Measurements from ENCODE around the gene EGFL7.

EGFL7 gene

GRCh38 chr9:136644593-136645351 is 17.9 kb upstream of the EGFL7 start:
- Mint-ChIP-seq H3K9me3 (no peaks in the 10 kb centered on the region), H3K27ac (no peak overlapping the region), H3K4me1 (peaks cover 8% of the 10 kb centered on the region), H3K36me3 (no peaks in the 10 kb centered on the region), H3K4me3 (no peak overlapping the region), H3K27me3 (peaks cover 90% of the 10 kb centered on the region)
- CTCF ChIA-PET: interaction anchor here (0.9 to 4.9 kb wide), 6 partner anchors 8 to 159 kb away, joined by 3 to 28 read pairs (median 4); no protein-coding TSS in a partner anchor
- DNase-seq: no peak

- CTCF ChIA-PET: interaction anchor here (0.9 to 4.9 kb wide), 4 partner anchors 9 to 161 kb away, joined by 3 to 28 read pairs (median 4); no protein-coding TSS in a partner anchor
- H3K4me3 Mint-ChIP-seq: no peak overlapping the region
- DNase-seq: no peak
- H3K9me3 Mint-ChIP-seq: no peaks in the 10 kb centered on the region
- no peaks in the 10 kb centered on the region for H3K36me3 Mint-ChIP-seq
- peaks cover 89% of the 10 kb centered on the region for H3K27me3 Mint-ChIP-seq
- peaks cover 8% of the 10 kb centered on the region for H3K4me1 Mint-ChIP-seq
- no peak overlapping the region for H3K27ac Mint-ChIP-seq
Measured at GRCh38 chr9:136645352-136645902, 17.3 kb upstream of the EGFL7 start.

GRCh38 chr9:136645903-136646754 is 16.6 kb upstream of the EGFL7 start:
- Mint-ChIP-seq H3K27ac (no peak overlapping the region), H3K36me3 (no peaks in the 10 kb centered on the region), H3K4me3 (no peak overlapping the region), H3K4me1 (peaks cover 8% of the 10 kb centered on the region), H3K27me3 (peaks cover 87% of the 10 kb centered on the region), H3K9me3 (no peaks in the 10 kb centered on the region)
- no peak for DNase-seq
- CTCF ChIA-PET: interaction anchor here (0.9 to 1.5 kb wide), 3 partner anchors 10 to 162 kb away, joined by 3 to 6 read pairs (median 3); no protein-coding TSS in a partner anchor

- Mint-ChIP-seq H3K4me1 (peaks cover 8% of the 10 kb centered on the region), H3K27me3 (peaks cover 83% of the 10 kb centered on the region), H3K36me3 (no peaks in the 10 kb centered on the region), H3K9me3 (no peaks in the 10 kb centered on the region), H3K4me3 (no peak overlapping the region), H3K27ac (no peak overlapping the region)
- CTCF ChIA-PET: interaction anchor here (1.1 to 1.5 kb wide), 2 partner anchors 159 to 163 kb away, joined by 3 to 6 read pairs; no protein-coding TSS in a partner anchor
- no peak for DNase-seq
Measured at GRCh38 chr9:136646827-136647711, 15.6 kb upstream of the EGFL7 start.

GRCh38 chr9:136648751-136649150 is 14.0 kb upstream of the EGFL7 start:
- no peak for DNase-seq
- H3K27me3 Mint-ChIP-seq: peaks cover 81% of the 10 kb centered on the region
- CTCF ChIA-PET: no interaction called here

GRCh38 chr9:136650021-136650420 is 12.7 kb upstream of the EGFL7 start:
- Mint-ChIP-seq H3K36me3 (no peaks in the 10 kb centered on the region), H3K27ac (no peak overlapping the region), H3K27me3 (peaks cover 79% of the 10 kb centered on the region), H3K4me3 (no peak overlapping the region), H3K4me1 (no peaks in the 10 kb centered on the region), H3K9me3 (no peaks in the 10 kb centered on the region)
- no peak for DNase-seq
- CTCF ChIA-PET: interaction anchor here (1.4 kb wide), 1 partner anchor 11 kb away, joined by 3 read pairs; no protein-coding TSS in a partner anchor

More at GRCh38 chr9:136648751-136649150, 14.0 kb upstream of the EGFL7 start:
- no peak overlapping the region for H3K27ac Mint-ChIP-seq
- no peaks in the 10 kb centered on the region for H3K4me1 Mint-ChIP-seq
- H3K9me3 Mint-ChIP-seq: no peaks in the 10 kb centered on the region
- H3K36me3 Mint-ChIP-seq: no peaks in the 10 kb centered on the region
- H3K4me3 Mint-ChIP-seq: no peak overlapping the region

- H3K27me3 Mint-ChIP-seq: peaks cover 79% of the 10 kb centered on the region
- H3K36me3 Mint-ChIP-seq: no peaks in the 10 kb centered on the region
- H3K4me1 Mint-ChIP-seq: peaks cover 2% of the 10 kb centered on the region
- DNase-seq: no peak
- H3K27ac Mint-ChIP-seq: no peak overlapping the region
- H3K9me3 Mint-ChIP-seq: no peaks in the 10 kb centered on the region
- no peak overlapping the region for H3K4me3 Mint-ChIP-seq
- CTCF ChIA-PET: interaction anchor here (1.4 kb wide), 1 partner anchor 11 kb away, joined by 3 read pairs; no protein-coding TSS in a partner anchor
Measured at GRCh38 chr9:136650648-136651047, 12.1 kb upstream of the EGFL7 start.

GRCh38 chr9:136651860-136652259 is 10.9 kb upstream of the EGFL7 start:
- H3K27ac Mint-ChIP-seq: no peak overlapping the region
- no peaks in the 10 kb centered on the region for H3K9me3 Mint-ChIP-seq
- DNase-seq: no peak
- H3K4me3 Mint-ChIP-seq: no peak overlapping the region
- H3K36me3 Mint-ChIP-seq: no peaks in the 10 kb centered on the region
- H3K27me3 Mint-ChIP-seq: peaks cover 79% of the 10 kb centered on the region
- CTCF ChIA-PET: no interaction called here
- H3K4me1 Mint-ChIP-seq: peaks cover 2% of the 10 kb centered on the region

GRCh38 chr9:136653323-136654079 is 9.2 kb upstream of the EGFL7 start:
- no peak for DNase-seq
- H3K4me3 Mint-ChIP-seq: no peak overlapping the region
- peaks cover 5% of the 10 kb centered on the region for H3K4me1 Mint-ChIP-seq
- H3K36me3 Mint-ChIP-seq: no peaks in the 10 kb centered on the region
- peaks cover 80% of the 10 kb centered on the region for H3K27me3 Mint-ChIP-seq
- CTCF ChIA-PET: interaction anchor here (1.1 kb wide), 1 partner anchor 9 kb away, joined by 3 read pairs; no protein-coding TSS in a partner anchor
- no peak overlapping the region for H3K27ac Mint-ChIP-seq
- H3K9me3 Mint-ChIP-seq: no peaks in the 10 kb centered on the region

GRCh38 chr9:136654820-136655535 is 7.7 kb upstream of the EGFL7 start:
- H3K9me3 Mint-ChIP-seq: no peaks in the 10 kb centered on the region
- H3K27me3 Mint-ChIP-seq: peaks cover 82% of the 10 kb centered on the region
- CTCF ChIA-PET: no interaction called here

GRCh38 chr9:136655536-136656182 is 7.1 kb upstream of the EGFL7 start:
- Mint-ChIP-seq H3K36me3 (no peaks in the 10 kb centered on the region), H3K4me1 (peaks cover 9% of the 10 kb centered on the region), H3K4me3 (no peak overlapping the region), H3K9me3 (no peaks in the 10 kb centered on the region), H3K27ac (no peak overlapping the region), H3K27me3 (peaks cover 88% of the 10 kb centered on the region)
- DNase-seq: no peak
- CTCF ChIA-PET: no interaction called here

More at GRCh38 chr9:136654820-136655535, 7.7 kb upstream of the EGFL7 start:
- H3K4me3 Mint-ChIP-seq: no peak overlapping the region
- no peak for DNase-seq
- peaks cover 9% of the 10 kb centered on the region for H3K4me1 Mint-ChIP-seq
- H3K36me3 Mint-ChIP-seq: no peaks in the 10 kb centered on the region
- H3K27ac Mint-ChIP-seq: no peak overlapping the region

- H3K27ac Mint-ChIP-seq: no peak overlapping the region
- peaks cover 90% of the 10 kb centered on the region for H3K27me3 Mint-ChIP-seq
- no peak overlapping the region for H3K4me3 Mint-ChIP-seq
- H3K4me1 Mint-ChIP-seq: peaks cover 9% of the 10 kb centered on the region
- no peaks in the 10 kb centered on the region for H3K36me3 Mint-ChIP-seq
- no peaks in the 10 kb centered on the region for H3K9me3 Mint-ChIP-seq
- CTCF ChIA-PET: interaction anchor here (0.8 to 0.9 kb wide), 2 partner anchors 10 to 168 kb away, joined by 3 read pairs; no protein-coding TSS in a partner anchor
- DNase-seq: no peak
Measured at GRCh38 chr9:136656183-136656738, 6.5 kb upstream of the EGFL7 start.
